AG04450 (cell line): ENCODE measurements around the gene FRMD3. TPM values are rescaled to one million over a fixed set of nuclear protein-coding genes. Genes with fewer than 3 reads are reported as not detected.

ENCODE experiments used
- CTCF ChIA-PET: fragments of 300-600, 350-600 bp; formaldehyde crosslinking; extraction: SDS; loops from one replicate; lab custom pipeline; 2022; ENCODE audit warnings: antibody characterized with exemption, inconsistent platforms; lab: Charles Lee
- POLR2A ChIA-PET: fragments of 350-600 bp; formaldehyde crosslinking; extraction: SDS; loops from one replicate; lab custom pipeline; 2021; ENCODE audit warnings: antibody characterized with exemption, inconsistent platforms; lab: Yijun Ruan, JAX
- DNase-seq: peaks from one replicate; pipeline ENCODE4 v3.0.0-alpha.2; 2011; ENCODE audit warnings: low read depth, low spot score
- H3K27ac ChIP-seq: one replicate; pipeline ENCODE4 v1.5.1; 2012; ENCODE audit warnings: low read depth, low read length, control low read depth
- H3K27me3 ChIP-seq: one replicate; pipeline ENCODE4 v1.6.0; 2012; ENCODE audit warnings: low read length; ENCODE audit not compliant: control insufficient read depth, insufficient read depth
- H3K4me3 ChIP-seq: 2 replicates; pipeline ENCODE4 v1.5.1; 2011; ENCODE audit warnings: mild to moderate bottlenecking, low read depth, low read length, control low read depth
- H3K9me3 ChIP-seq: 2 replicates; pipeline ENCODE4 v1.5.1; 2012; ENCODE audit warnings: low read length; ENCODE audit not compliant: control insufficient read depth, insufficient read depth
- CTCF ChIP-seq: IDR thresholded peaks from 2 replicates; pipeline ENCODE4 v1.5.1; 2011; ENCODE audit warnings: low read depth, low read length, control low read depth, inconsistent platforms
- polyA plus RNA-seq: library from polyadenylated mRNA; depleted of rRNA; stranded (reverse); fragments of >200 nt; gene quantifications from 2 replicates; pipeline ENCODE4 v1.2.3, GENCODE V29; 2011

Gene FRMD3
- polyA plus RNA-seq, 1 experiment, result 0.10 TPM

DNA sequence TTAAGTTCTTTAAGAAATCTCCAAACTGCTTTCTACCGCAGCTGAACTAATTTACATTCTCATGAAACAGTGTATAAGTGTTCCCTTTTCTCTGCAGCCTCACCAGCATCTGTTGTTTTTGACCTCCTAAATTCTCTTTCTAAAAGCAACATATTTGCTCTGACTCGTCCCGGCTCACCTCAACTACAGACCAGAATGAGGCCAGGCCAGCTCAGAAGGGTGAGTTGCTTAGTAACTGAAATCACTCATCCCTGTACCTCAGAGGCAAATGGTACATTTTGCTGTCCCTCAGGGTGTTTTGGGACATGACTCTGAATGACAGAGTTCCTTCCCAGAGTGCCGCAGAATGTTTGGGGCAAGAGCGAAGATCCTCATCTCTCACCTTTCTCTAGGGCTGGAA is 127.5 kb downstream of the FRMD3 start:
- ChIA-PET POLR2A (no interaction called here), CTCF (no interaction called here)
- Histone ChIP-seq H3K9me3 (no peaks in the 10 kb centered on the region; the same call in none of the 2 replicates), H3K27me3 (no peaks in the 10 kb centered on the region), H3K27ac (no peak overlapping the region), H3K4me3 (no peak overlapping the region)
- DNase-seq, result no peak
- no peak for TF ChIP-seq CTCF

DNA sequence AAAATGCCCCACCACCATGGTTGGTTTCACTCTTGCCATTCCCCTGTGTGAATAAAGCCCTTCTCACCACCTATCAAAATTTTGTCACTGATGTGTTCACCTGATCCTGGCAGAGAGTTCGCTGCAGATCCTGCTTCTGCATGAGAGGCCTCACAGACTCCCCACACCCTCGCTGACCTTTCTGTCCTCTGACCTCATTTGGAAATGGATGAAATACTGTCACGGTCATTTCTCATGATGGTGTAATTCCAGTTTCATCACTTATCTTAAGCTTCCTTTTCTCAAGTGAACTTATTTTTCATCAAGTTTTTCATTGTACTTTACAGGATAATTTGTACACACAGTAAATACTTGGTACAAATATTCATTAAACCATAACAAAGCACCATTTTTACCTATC is 131.3 kb downstream of the FRMD3 start:
- POLR2A ChIA-PET, result no interaction called here

GRCh38 chr9:83405759-83406158 is 132.4 kb downstream of the FRMD3 start:
- CTCF ChIA-PET, result no interaction called here
- DNase-seq, result no peak

More for the DNA sequence above, 131.3 kb downstream of the FRMD3 start:
- CTCF ChIA-PET, result no interaction called here
- Histone ChIP-seq H3K4me3 (no peak overlapping the region), H3K9me3 (no peaks in the 10 kb centered on the region; the same call in none of the 2 replicates), H3K27me3 (no peaks in the 10 kb centered on the region), H3K27ac (no peak overlapping the region)
- DNase-seq, result no peak
- no peak for TF ChIP-seq CTCF

GRCh38 chr9:83403527-83404238 is 134.5 kb downstream of the FRMD3 start:
- ChIA-PET POLR2A (no interaction called here), CTCF (no interaction called here)
- H3K4me3 ChIP-seq, result no peak overlapping the region
- no peak for DNase-seq
- H3K27ac ChIP-seq, result no peak overlapping the region
- H3K9me3 ChIP-seq, result no peaks in the 10 kb centered on the region; the same call in 1 of the 2 replicates
- TF ChIP-seq CTCF, result no peak
- H3K27me3 ChIP-seq, result no peaks in the 10 kb centered on the region

More at GRCh38 chr9:83405759-83406158, 132.4 kb downstream of the FRMD3 start:
- Histone ChIP-seq H3K9me3 (no peaks in the 10 kb centered on the region; the same call in 1 of the 2 replicates), H3K4me3 (no peak overlapping the region), H3K27ac (no peak overlapping the region), H3K27me3 (no peaks in the 10 kb centered on the region)
- POLR2A ChIA-PET, result no interaction called here
- no peak for TF ChIP-seq CTCF

- no peak for DNase-seq
- no peaks in the 10 kb centered on the region for H3K27me3 ChIP-seq
- H3K9me3 ChIP-seq, result no peaks in the 10 kb centered on the region
- ChIA-PET POLR2A (no interaction called here), CTCF (no interaction called here)
- H3K27ac ChIP-seq, result no peak overlapping the region
- TF ChIP-seq CTCF, result no peak
- no peak overlapping the region for H3K4me3 ChIP-seq
Observed at GRCh38 chr9:83401328-83401900, 136.8 kb downstream of the FRMD3 start.
